Muscle layer of duodenum (tissue), 2 donors: ENCODE measurements around the gene LPAR1.
"Not testable (repeated sequence)": the region's sequence is repeated elsewhere in the genome, so short reads cannot be mapped to it uniquely, and the experiment has no call there.

ENCODE experiments used
- H3K27ac ChIP-seq: one replicate; pipeline ENCODE4 v1.7.0; 2013; ENCODE audit warnings: mild to moderate bottlenecking, low read length
- H3K27me3 ChIP-seq: one replicate; pipeline ENCODE4 v1.7.0; 2013; ENCODE audit warnings: low read depth, mild to moderate bottlenecking, control low read depth, low read length
- H3K36me3 ChIP-seq, 2 donors: one replicate each; pipeline ENCODE4 v1.7.0; 2013; ENCODE audit warnings: low read length in 2 of 2, control low read depth in 1 of 2, mild to moderate bottlenecking in 1 of 2; ENCODE audit not compliant: insufficient read depth in 2 of 2, control insufficient read depth in 1 of 2
- H3K4me1 ChIP-seq, 2 donors: one replicate each; pipeline ENCODE4 v1.7.0; 2013; ENCODE audit warnings: low read length in 2 of 2, mild to moderate bottlenecking in 2 of 2, control low read depth in 1 of 2, moderate library complexity in 1 of 2; ENCODE audit not compliant: insufficient read depth in 2 of 2, control insufficient read depth in 1 of 2
- H3K4me3 ChIP-seq, 2 donors: one replicate each; pipeline ENCODE4 v1.7.0; 2013; ENCODE audit warnings: low read length in 2 of 2, low read depth in 1 of 2, mild to moderate bottlenecking in 1 of 2
- H3K9me3 ChIP-seq, 2 donors: one replicate each; pipeline ENCODE4 v1.7.0; 2013; ENCODE audit warnings: low read length in 2 of 2, control low read depth in 1 of 2, mild to moderate bottlenecking in 1 of 2; ENCODE audit not compliant: control insufficient read depth in 1 of 2
- donor health status: healthy.

Gene LPAR1

DNA sequence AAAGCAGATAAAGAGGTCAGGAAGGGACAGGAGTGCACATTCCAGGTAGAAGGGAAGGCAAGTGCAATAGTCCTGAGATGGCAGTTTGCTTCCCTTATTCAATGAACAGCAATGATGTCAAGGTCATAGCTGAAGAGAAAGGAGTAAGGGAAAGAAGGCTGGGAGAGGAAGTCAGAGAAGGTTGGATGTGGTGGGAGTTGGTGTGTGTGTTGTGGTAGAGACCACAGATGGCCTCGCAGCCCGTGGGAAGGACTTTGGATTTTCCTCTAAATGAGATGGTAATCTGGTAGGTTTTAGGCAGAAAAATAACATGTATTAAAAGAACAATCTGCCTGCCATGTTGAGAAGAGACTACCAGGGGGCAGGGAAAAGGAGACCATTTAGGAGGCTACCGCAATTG, 25.1 kb upstream of the LPAR1 start:
- Histone ChIP-seq H3K27me3 (no peaks in the 10 kb centered on the region), H3K27ac (no peak overlapping the region)

DNA sequence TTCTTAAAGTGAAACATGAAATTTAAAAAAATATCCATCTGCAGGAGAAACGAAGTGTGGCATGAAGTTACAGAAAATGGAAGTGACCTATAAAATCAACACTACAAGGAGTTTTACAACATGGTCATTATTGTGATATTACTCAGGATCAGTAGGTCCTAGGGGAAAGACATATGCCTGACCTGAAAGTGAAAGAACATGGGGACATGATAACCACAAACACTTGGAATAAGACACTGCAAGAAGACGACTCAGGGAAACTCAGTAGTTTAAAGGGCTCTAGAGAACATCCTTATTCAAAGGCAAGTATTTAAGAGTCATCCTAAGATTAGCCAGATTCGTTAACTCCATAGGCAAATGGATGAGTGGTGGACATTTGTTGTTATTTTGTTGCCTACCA, 19.9 kb upstream of the LPAR1 start:
- no peak overlapping the region for H3K27ac ChIP-seq
- H3K9me3 ChIP-seq = no peaks in the 10 kb centered on the region
- H3K4me1 ChIP-seq = no peaks in the 10 kb centered on the region
- no peak overlapping the region for H3K4me3 ChIP-seq
- no peaks in the 10 kb centered on the region for H3K27me3 ChIP-seq
- H3K36me3 ChIP-seq = no peaks in the 10 kb centered on the region

More for the DNA sequence above, 25.1 kb upstream of the LPAR1 start:
- Histone ChIP-seq H3K4me1 (no peaks in the 10 kb centered on the region), H3K36me3 (no peaks in the 10 kb centered on the region), H3K9me3 (no peaks in the 10 kb centered on the region), H3K4me3 (no peak overlapping the region)

DNA sequence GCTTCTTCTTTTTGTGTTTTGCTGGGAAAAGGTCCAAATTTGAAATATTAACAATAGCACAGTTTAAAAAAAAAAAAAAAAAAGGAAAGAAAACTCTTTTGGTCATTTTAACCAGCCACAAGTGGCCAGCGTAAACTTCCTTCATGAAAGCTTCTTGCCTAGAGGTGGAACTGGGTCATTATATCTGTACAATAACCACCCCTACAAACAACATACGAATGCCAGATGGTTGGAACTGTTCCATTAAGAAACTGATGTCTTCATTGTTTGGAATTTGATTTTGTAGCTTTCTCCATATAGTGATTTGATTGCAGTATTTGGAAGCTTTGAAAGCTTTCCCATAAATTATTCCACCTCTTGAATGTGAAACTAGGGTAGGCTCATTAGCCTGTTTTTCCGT, 18.3 kb upstream of the LPAR1 start:
- no peaks in the 10 kb centered on the region for H3K27me3 ChIP-seq
- no peaks in the 10 kb centered on the region for H3K36me3 ChIP-seq
- H3K4me3 ChIP-seq = peak overlapping the region in 1 of 2 donors; percentile 30
- H3K9me3 ChIP-seq = no peaks in the 10 kb centered on the region
- no peaks in the 10 kb centered on the region for H3K4me1 ChIP-seq
- H3K27ac ChIP-seq = no peak overlapping the region

DNA sequence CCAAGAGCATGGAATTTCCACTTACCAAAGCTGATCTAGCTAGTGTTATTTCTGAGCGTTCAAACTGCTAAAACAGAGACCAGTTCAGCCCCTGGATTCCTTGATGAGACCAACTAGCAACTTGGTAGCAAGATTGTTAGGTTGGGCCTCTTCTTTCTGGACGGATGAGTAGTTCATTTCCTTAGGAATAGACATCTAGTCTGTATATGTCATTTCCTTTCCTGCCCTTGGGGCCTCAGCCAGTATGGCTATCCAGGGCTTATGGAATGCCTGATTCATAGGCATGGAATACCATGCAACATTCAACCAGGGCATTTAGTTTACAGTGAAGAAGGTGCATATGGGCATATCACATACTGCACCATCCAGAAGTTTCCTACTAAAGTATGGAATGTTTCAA, 14.5 kb upstream of the LPAR1 start:
- no peaks in the 10 kb centered on the region for H3K36me3 ChIP-seq
- H3K27ac ChIP-seq = no peak overlapping the region
- no peaks in the 10 kb centered on the region for H3K9me3 ChIP-seq
- H3K4me1 ChIP-seq = no peaks in the 10 kb centered on the region
- no peak overlapping the region for H3K4me3 ChIP-seq
- no peaks in the 10 kb centered on the region for H3K27me3 ChIP-seq

DNA sequence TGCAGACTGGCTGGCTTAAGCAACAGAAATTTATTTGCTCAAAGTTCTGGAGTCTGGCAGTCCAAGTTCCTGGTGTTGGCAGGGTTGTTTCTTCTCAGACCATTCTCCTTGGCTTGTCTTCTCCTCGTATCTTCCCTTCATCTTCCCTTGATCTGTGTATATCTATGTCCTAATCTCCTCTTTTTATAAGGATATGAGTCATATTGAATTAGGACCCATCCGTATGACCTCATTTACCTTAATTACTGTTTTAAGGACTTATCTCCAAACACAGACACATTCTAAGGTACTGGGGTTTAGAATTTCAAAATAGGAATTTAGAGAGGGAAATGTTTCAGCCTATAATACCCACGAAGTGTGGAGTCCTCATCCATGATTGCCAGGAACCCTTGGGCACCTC, 13.1 kb upstream of the LPAR1 start:
- no peaks in the 10 kb centered on the region for H3K36me3 ChIP-seq
- no peaks in the 10 kb centered on the region for H3K27me3 ChIP-seq
- no peak overlapping the region for H3K4me3 ChIP-seq
- H3K4me1 ChIP-seq = no peaks in the 10 kb centered on the region
- no peak overlapping the region for H3K27ac ChIP-seq
- peaks cover 0 to under 1% of the 10 kb centered on the region in 2 donors for H3K9me3 ChIP-seq

DNA sequence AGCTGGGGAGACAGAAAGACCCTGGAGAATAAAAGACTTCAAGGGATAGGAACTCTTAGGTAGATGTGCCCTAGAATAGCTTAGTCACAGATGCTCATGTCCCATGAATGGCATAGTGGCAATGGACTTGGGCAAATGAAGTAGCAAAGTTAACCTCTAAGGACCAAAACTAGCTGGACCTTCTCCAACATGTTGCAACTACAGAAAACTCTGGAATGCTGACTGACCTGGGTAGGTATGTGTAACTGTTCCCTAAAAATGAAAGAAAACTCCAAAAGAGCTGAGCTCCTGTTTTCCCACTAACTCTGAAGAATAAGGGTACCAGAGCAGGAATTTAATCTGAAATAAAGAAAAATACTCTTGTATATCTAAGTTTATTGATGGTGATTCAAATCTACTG, 12.5 kb upstream of the LPAR1 start:
- no peak overlapping the region for H3K4me3 ChIP-seq
- no peaks in the 10 kb centered on the region for H3K36me3 ChIP-seq

DNA sequence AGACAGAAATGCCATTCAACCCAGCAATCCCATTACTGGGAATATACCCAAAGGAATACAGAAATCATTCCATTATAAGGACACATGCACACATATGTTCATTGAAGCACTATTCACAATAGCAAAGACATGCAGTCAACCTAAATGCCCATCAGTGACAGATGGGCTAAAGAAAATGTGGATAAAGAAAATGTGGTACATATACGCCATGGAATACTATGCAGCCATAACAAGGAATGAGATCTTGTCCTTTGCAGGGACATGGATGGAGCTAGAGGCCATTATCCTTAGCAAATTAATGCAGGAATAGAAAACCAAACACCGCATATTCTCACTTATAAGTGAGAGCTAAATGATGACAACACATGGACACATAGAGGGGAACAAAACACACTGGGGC, 9.0 kb upstream of the LPAR1 start:
- not testable (repeated sequence) for H3K27ac ChIP-seq, H3K9me3 ChIP-seq, H3K27me3 ChIP-seq, H3K4me3 ChIP-seq, H3K4me1 ChIP-seq, H3K36me3 ChIP-seq

More for the DNA sequence above, 12.5 kb upstream of the LPAR1 start:
- Histone ChIP-seq H3K9me3 (peaks cover 0 to 3% of the 10 kb centered on the region in 2 donors), H3K4me1 (no peaks in the 10 kb centered on the region), H3K27me3 (no peaks in the 10 kb centered on the region), H3K27ac (no peak overlapping the region)

DNA sequence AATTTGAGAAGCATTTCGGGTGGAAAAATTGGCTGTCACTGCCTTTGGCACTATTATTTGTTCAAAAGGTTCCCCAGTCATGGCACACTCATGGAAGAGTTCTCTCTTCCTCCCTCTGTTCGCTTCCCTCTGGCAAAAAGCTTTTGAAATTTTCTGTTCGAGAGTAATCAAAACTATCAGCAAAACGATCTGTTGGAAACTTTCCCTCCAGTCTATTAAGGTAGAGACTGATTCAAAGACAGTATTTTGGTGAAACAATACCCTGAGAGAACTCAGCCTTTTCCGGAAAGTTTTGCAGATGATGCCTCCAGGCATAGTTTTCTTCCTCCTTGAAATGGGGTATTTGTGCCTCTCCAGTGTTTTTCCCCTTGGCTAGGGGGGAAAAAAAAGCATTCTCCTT, 3.6 kb upstream of the LPAR1 start:
- H3K4me1 ChIP-seq = peaks cover 1 to 17% of the 10 kb centered on the region in 2 donors
- no peaks in the 10 kb centered on the region for H3K36me3 ChIP-seq
- peaks cover 5 to 6% of the 10 kb centered on the region in 2 donors for H3K9me3 ChIP-seq
- no peaks in the 10 kb centered on the region for H3K27me3 ChIP-seq
- H3K27ac ChIP-seq = no peak overlapping the region
- no peak overlapping the region for H3K4me3 ChIP-seq

DNA sequence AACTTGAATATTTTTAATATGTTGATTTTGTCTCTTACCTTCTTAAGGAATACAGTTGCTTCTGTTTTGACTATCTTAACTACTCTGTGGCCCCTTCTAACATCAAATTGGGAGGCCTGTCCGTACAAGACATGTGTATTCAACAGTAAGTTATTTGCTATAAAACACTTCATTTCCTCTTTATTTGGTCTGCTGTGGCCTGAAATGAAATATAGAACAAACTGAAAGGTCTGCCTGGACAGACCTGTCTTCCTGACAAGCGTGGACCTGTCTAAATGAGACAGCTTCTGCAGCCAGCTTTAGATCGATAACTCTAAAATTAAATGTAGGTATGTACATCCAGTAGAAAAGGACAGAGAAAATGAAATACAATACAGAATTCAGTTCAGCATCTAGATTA, 2.2 kb upstream of the LPAR1 start:
- Histone ChIP-seq H3K4me1 (peaks cover 3 to 17% of the 10 kb centered on the region in 2 donors), H3K36me3 (no peaks in the 10 kb centered on the region), H3K9me3 (peaks cover 3 to 5% of the 10 kb centered on the region in 2 donors), H3K27me3 (no peaks in the 10 kb centered on the region), H3K4me3 (no peak overlapping the region), H3K27ac (no peak overlapping the region)

DNA sequence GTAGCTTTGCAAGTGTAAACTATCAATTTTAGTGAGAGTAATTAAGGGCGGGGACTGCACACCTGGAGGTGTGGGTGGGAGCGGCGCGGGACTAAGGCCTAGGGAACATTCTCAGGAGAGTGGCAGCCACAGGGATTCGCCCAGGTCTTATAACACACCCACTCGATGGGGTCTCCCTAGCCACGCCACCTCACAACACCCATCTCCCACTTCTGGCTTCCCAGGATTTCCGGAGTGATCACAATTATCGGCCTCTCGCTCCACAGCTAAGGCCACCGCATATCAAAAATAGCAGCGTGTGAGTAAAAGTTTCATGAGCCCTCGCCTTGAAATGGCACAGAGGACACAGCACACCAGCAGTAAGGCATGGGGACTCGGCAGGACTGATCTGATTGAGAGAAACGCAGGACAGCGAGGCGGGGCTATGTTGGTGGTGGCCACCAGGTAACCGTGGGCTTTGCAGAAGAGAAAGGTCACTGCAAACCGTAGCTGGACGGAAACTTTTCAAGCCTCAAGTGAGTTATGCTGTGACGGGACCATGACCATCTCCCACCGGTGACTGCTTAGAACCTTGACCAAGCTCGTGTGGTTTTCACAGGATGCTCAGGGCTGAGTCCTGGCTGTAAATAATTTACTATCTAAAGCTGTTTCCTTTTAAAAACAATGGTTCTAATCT, 1.1 kb upstream of the LPAR1 start:
- peak overlapping the region; percentile 60 for H3K27ac ChIP-seq

DNA sequence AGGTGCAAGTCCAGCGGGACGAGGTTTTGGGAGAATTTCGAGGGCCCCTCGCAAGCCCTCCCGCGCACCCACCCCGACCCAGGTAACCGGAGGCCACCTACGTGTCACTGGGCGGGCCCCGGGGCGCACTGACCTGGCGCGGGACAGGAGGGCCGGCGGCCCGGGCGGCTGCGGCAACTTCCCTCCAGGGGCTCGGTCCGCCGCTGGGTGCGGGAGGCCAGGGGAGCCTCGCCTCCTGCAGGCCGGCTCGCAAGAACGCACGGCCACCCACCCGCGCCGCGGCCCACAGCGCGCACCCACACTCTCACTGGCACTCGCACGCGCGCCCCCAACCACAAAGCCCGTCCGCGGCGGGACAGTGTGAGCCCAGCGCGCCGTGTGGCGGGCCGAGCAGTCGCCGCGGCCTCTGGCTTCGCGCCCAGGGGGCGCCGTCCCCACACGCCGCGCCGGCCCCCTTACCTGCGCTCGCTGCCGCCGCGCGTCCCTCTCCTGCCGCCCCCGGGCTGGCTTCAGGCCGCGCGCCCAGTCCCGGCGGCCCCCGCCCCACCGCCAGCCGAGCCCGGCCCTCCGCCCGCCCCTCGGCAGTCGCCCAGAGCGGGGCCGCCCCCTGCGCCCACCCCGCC, 451 bp downstream of the LPAR1 start:
- peaks cover 3 to 17% of the 10 kb centered on the region in 2 donors for H3K4me1 ChIP-seq
- H3K36me3 ChIP-seq = no peaks in the 10 kb centered on the region
- H3K27me3 ChIP-seq = no peaks in the 10 kb centered on the region
- H3K9me3 ChIP-seq = no peaks in the 10 kb centered on the region
- H3K4me3 ChIP-seq = peak overlapping the region; percentile 75 to 78
- H3K27ac ChIP-seq = peak overlapping the region; percentile 82

More for the DNA sequence above, 1.1 kb upstream of the LPAR1 start:
- Histone ChIP-seq H3K27me3 (no peaks in the 10 kb centered on the region), H3K36me3 (no peaks in the 10 kb centered on the region), H3K9me3 (no peaks in the 10 kb centered on the region), H3K4me3 (peak overlapping the region; percentile 69 to 75), H3K4me1 (peaks cover 3 to 17% of the 10 kb centered on the region in 2 donors)

DNA sequence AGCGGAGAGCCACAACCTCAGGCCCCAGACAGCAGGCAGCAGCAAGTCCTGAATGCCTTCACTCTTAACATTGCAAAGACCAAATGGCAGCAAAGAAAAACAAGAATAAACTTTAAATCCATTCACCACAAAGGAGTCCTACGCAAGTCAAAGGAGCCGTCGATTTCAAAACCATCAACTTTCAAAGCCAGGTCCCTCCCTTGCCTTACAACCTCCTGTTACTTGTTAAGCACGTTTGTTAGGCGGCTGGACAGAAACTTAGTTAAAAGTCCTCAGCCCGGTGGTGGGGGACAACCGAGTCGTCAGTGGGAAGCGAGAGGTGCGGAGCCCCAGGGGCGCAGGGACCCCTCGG, 938 bp downstream of the LPAR1 start:
- Histone ChIP-seq H3K27ac (peak overlapping the region; percentile 82), H3K36me3 (no peaks in the 10 kb centered on the region), H3K4me1 (peaks cover 3 to 20% of the 10 kb centered on the region in 2 donors), H3K27me3 (no peaks in the 10 kb centered on the region), H3K9me3 (no peaks in the 10 kb centered on the region), H3K4me3 (peak overlapping the region; percentile 70 to 78)
